SK-N-SH (cell line): ENCODE results near the gene PODXL. TPM values are rescaled to one million over a fixed set of nuclear protein-coding genes. Genes with fewer than 3 reads are reported as not detected.

Experiments used
- CTCF ChIA-PET: fragments of 300-600, 350-600 bp; formaldehyde crosslinking; extraction: SDS; loops from one replicate; lab custom pipeline; 2021; lab: Yijun Ruan, JAX
- POLR2A ChIA-PET: fragments of 350-600 bp; sonication (Branson Sonifier 250); formaldehyde crosslinking; extraction: SDS; loops from one replicate; lab custom pipeline; 2020; ENCODE audit warnings: antibody characterized with exemption, inconsistent platforms; lab: Yijun Ruan, JAX
- DNase-seq: peaks from one replicate; pipeline ENCODE4 v3.0.0; 2012
- H2AFZ ChIP-seq: fragments of 200-600 bp; sonication (generic); 2 replicates; pipeline ENCODE4 v1.8.1; 2016; ENCODE audit warnings: antibody characterized with exemption, mild to moderate bottlenecking, low read depth
- H3F3A ChIP-seq: fragments of 200-600 bp; sonication (generic); replicated peaks from 2 replicates; pipeline ENCODE3; 2016; ENCODE audit warnings: antibody characterized with exemption, mild to moderate bottlenecking; ENCODE audit not compliant: insufficient read depth
- H3K27ac ChIP-seq, 2 experiments: fragments of 200-500 bp in 1 of 2; fragments of 200-600 bp in 1 of 2; sonication (Bioruptor generic) in 1 of 2; sonication (generic), shearing (Covaris generic) in 1 of 2; 2 replicates each; pipeline versions ENCODE4 v1.5.1 to v1.6.1; 2014 to 2016; ENCODE audit warnings: low read depth in 2 of 2, inconsistent platforms in 1 of 2, low read length in 1 of 2, mild to moderate bottlenecking in 1 of 2, mixed read lengths in 1 of 2
- H3K27me3 ChIP-seq: fragments of 200-600 bp; sonication (generic), shearing (Covaris generic); 2 replicates; pipeline ENCODE4 v1.6.1; 2016; ENCODE audit warnings: mixed run types; ENCODE audit not compliant: insufficient read depth
- H3K36me3 ChIP-seq, 2 experiments: fragments of 200-500 bp in 1 of 2; fragments of 200-600 bp in 1 of 2; sonication (Bioruptor generic) in 1 of 2; sonication (generic) in 1 of 2; replicated peaks in 1 of 2; 2 replicates each; pipeline versions ENCODE3 to v1.5.1; 2014 to 2016; ENCODE audit warnings: low read length in 1 of 2, mild to moderate bottlenecking in 1 of 2; ENCODE audit not compliant: insufficient read depth in 2 of 2, control insufficient read depth in 1 of 2
- H3K4me1 ChIP-seq, 2 experiments: fragments of 200-500 bp in 1 of 2; fragments of 200-600 bp in 1 of 2; sonication (Bioruptor generic) in 1 of 2; sonication (generic), shearing (Covaris generic) in 1 of 2; 2 replicates each; pipeline versions ENCODE4 v1.5.1 to v1.6.1; 2014 to 2016; ENCODE audit warnings: low read depth in 1 of 2, low read length in 1 of 2, mixed run types in 1 of 2; ENCODE audit not compliant: insufficient read depth in 2 of 2, control insufficient read depth in 1 of 2
- H3K4me2 ChIP-seq: fragments of 200-600 bp; sonication (generic), shearing (Covaris generic); 2 replicates; pipeline ENCODE4 v1.6.1; 2017; ENCODE audit warnings: mixed run types
- H3K4me3 ChIP-seq, 2 experiments: fragments of 200-500 bp in 1 of 2; fragments of 200-600 bp in 1 of 2; sonication (Bioruptor generic) in 1 of 2; sonication (generic), shearing (Covaris generic) in 1 of 2; 2 replicates each; pipeline versions ENCODE4 v1.5.1 to v1.8.1; 2014 to 2016; ENCODE audit warnings: low read depth in 2 of 2, inconsistent platforms in 1 of 2, low read length in 1 of 2, mild to moderate bottlenecking in 1 of 2, mixed read lengths in 1 of 2, moderate library complexity in 1 of 2
- H3K79me2 ChIP-seq: fragments of 200-600 bp; sonication (generic); 2 replicates; pipeline ENCODE4 v1.8.1; 2017; ENCODE audit warnings: mild to moderate bottlenecking; ENCODE audit not compliant: insufficient read depth
- H3K9ac ChIP-seq: fragments of 200-600 bp; sonication (generic); 2 replicates; pipeline ENCODE4 v1.6.1; 2017; ENCODE audit warnings: mixed run types
- H3K9me2 ChIP-seq: fragments of 200-600 bp; sonication (generic); 2 replicates; pipeline ENCODE4 v1.6.1; 2017; ENCODE audit warnings: mixed run types
- H3K9me3 ChIP-seq: fragments of 200-600 bp; sonication (generic); 2 replicates; pipeline ENCODE4 v1.6.1; 2017; ENCODE audit warnings: mixed run types, mild to moderate bottlenecking, moderate library complexity
- H4K20me1 ChIP-seq: fragments of 200-600 bp; sonication (generic); 2 replicates; pipeline ENCODE4 v1.6.1; 2017; ENCODE audit warnings: mild to moderate bottlenecking, mixed run types; ENCODE audit not compliant: insufficient read depth
- CTCF ChIP-seq: fragments of 200-600 bp; sonication (generic); IDR thresholded peaks from 2 replicates; pipeline ENCODE4 v1.6.1; 2017; ENCODE audit warnings: antibody characterized with exemption, mild to moderate bottlenecking, moderate library complexity
- ELF1 ChIP-seq: IDR thresholded peaks from 2 replicates; pipeline ENCODE4 v1.4.0; 2012
- FOXJ3 ChIP-seq: sonication (generic); formaldehyde crosslinking; IDR thresholded peaks from 2 replicates; pipeline ENCODE4 v1.5.1; 2020; ENCODE audit warnings: mild to moderate bottlenecking, missing genetic modification reagents
- FOXM1 ChIP-seq: IDR thresholded peaks from 2 replicates; pipeline ENCODE4 v1.4.0; 2012; ENCODE audit warnings: low read depth, mild to moderate bottlenecking
- GABPA ChIP-seq: IDR thresholded peaks from 2 replicates; pipeline ENCODE4 v1.4.0; 2012; ENCODE audit warnings: low read depth, mild to moderate bottlenecking
- IRF3 ChIP-seq: fragments of 150-350 bp; IDR thresholded peaks from 2 replicates; pipeline ENCODE4 v1.6.1; 2016; ENCODE audit warnings: mild to moderate bottlenecking, low read depth, low read length
- MXI1 ChIP-seq: IDR thresholded peaks from 2 replicates; pipeline ENCODE4 v1.6.1; 2012; ENCODE audit warnings: mild to moderate bottlenecking, low read depth, low read length, improper control_type of control experiment
- NFIC ChIP-seq: IDR thresholded peaks from 2 replicates; pipeline ENCODE4 v1.4.0; 2012; ENCODE audit warnings: borderline replicate concordance
- RAD21 ChIP-seq: IDR thresholded peaks from 2 replicates; pipeline ENCODE4 v1.6.1; 2012; ENCODE audit warnings: mild to moderate bottlenecking, low read length
- RCOR1 ChIP-seq: fragments of 150-350 bp; IDR thresholded peaks from 2 replicates; pipeline ENCODE4 v1.6.1; 2017; ENCODE audit warnings: antibody characterized with exemption, low read length
- RFX5 ChIP-seq: IDR thresholded peaks from 2 replicates; pipeline ENCODE4 v1.6.1; 2012; ENCODE audit warnings: mild to moderate bottlenecking, improper control_type of control experiment, low read length
- RXRA ChIP-seq: IDR thresholded peaks from 2 replicates; pipeline ENCODE4 v1.4.0; 2012; ENCODE audit warnings: low read depth, mild to moderate bottlenecking, borderline replicate concordance
- SIN3A ChIP-seq: IDR thresholded peaks from 2 replicates; pipeline ENCODE4 v1.6.1; 2012; ENCODE audit warnings: low read depth, mild to moderate bottlenecking, low read length, moderate library complexity, borderline replicate concordance
- SMC3 ChIP-seq: IDR thresholded peaks from 2 replicates; pipeline ENCODE4 v1.6.1; 2012; ENCODE audit warnings: low read depth, low read length, improper control_type of control experiment
- TEAD4 ChIP-seq: IDR thresholded peaks from 2 replicates; pipeline ENCODE4 v1.4.0; 2012; ENCODE audit warnings: mild to moderate bottlenecking, borderline replicate concordance; ENCODE audit not compliant: insufficient read depth
- WGBS: methylation state at CpG from one replicate; pipeline ENCODE4 v1.1.6; 2017; ENCODE audit warnings: low lambda C conversion rate; 5-methylcytosine and 5-hydroxymethylcytosine counted together
- polyA plus RNA-seq, 3 experiments: library from polyadenylated mRNA; depleted of rRNA; stranded (reverse); fragments of >200 nt; gene quantifications; 2 replicates each; pipeline ENCODE4 v1.2.3, GENCODE V29; 2012

PODXL gene
- polyA plus RNA-seq, 1 of the 3 experiments (the other 2 are of a cell fraction) = 76.1 TPM

GRCh38 chr7:131493581-131493980, 62.8 kb downstream of the PODXL start:
- DNase-seq = no peak
- Histone ChIP-seq H3K27ac (peak overlapping the region; percentile 39 to 53; a peak in 3 of 4 replicates), H4K20me1 (peaks cover 5% of the 10 kb centered on the region; the same call in 1 of the 2 replicates), H3K27me3 (no peaks in the 10 kb centered on the region), H3K36me3 (peaks cover 60 to 65% of the 10 kb centered on the region in 2 experiments), H3K9me3 (no peaks in the 10 kb centered on the region), H2AFZ (no peak overlapping the region), H3K9ac (no peak overlapping the region), H3K4me2 (no peak overlapping the region), H3K4me3 (no peak overlapping the region), H3F3A (peaks cover 98% of the 10 kb centered on the region), H3K79me2 (no peaks in the 10 kb centered on the region), H3K9me2 (no peaks in the 10 kb centered on the region), H3K4me1 (peaks cover 4 to 14% of the 10 kb centered on the region in 2 experiments; a peak in 2 of 4 replicates)
- TF ChIP-seq FOXM1 (no peak), GABPA (no peak), NFIC (no peak), RFX5 (no peak)
- CTCF ChIA-PET = interaction anchor here (0.9 to 12.9 kb wide), 9 partner anchors 15 to 597 kb away, joined by 3 to 91 read pairs (median 5); no protein-coding TSS in a partner anchor
- POLR2A ChIA-PET = interaction anchor here (1.7 kb wide), 1 partner anchor 10 kb away, joined by 5 read pairs; no protein-coding TSS in a partner anchor

- Histone ChIP-seq H3K27ac (peak overlapping the region in 1 of 2 experiments; percentile 53; a peak in 2 of 4 replicates), H3K79me2 (no peaks in the 10 kb centered on the region), H2AFZ (no peak overlapping the region), H3K4me1 (peaks cover 4 to 14% of the 10 kb centered on the region in 2 experiments; a peak in 2 of 4 replicates), H4K20me1 (peaks cover 7% of the 10 kb centered on the region; the same call in 1 of the 2 replicates), H3K9ac (no peak overlapping the region), H3K27me3 (no peaks in the 10 kb centered on the region), H3K4me3 (no peak overlapping the region), H3K9me2 (no peaks in the 10 kb centered on the region), H3K36me3 (peaks cover 55 to 67% of the 10 kb centered on the region in 2 experiments), H3F3A (peaks cover 98% of the 10 kb centered on the region), H3K9me3 (no peaks in the 10 kb centered on the region), H3K4me2 (no peak overlapping the region)
- POLR2A ChIA-PET = interaction anchor here (1.7 kb wide), 1 partner anchor 10 kb away, joined by 5 read pairs; no protein-coding TSS in a partner anchor
- TF ChIP-seq FOXJ3 (CRISPR knock-in tag) = no peak
- TF ChIP-seq IRF3 = no peak
- TF ChIP-seq CTCF = no peak
- no peak for TF ChIP-seq NFIC
- TF ChIP-seq SMC3 = no peak
- no peak for TF ChIP-seq MXI1
- no peak for TF ChIP-seq TEAD4
- no peak for TF ChIP-seq FOXM1
- no peak for TF ChIP-seq RAD21
- TF ChIP-seq ELF1 = no peak
- no peak for TF ChIP-seq SIN3A
- TF ChIP-seq RXRA = no peak
- no peak for TF ChIP-seq RCOR1
- DNase-seq = no peak
- 95% methylated on average over 2 of the region's 2 CpGs for WGBS
- CTCF ChIA-PET = interaction anchor here (0.9 to 12.9 kb wide), 11 partner anchors 10 to 596 kb away, joined by 3 to 91 read pairs (median 4); no protein-coding TSS in a partner anchor
These were observed 63.3 kb downstream of the PODXL start for GRCh38 chr7:131493081-131493480.
